Measurements from ENCODE around the gene TTLL10. TPM values are rescaled to one million over a fixed set of nuclear protein-coding genes. Genes with fewer than 3 reads are reported as not detected.

The TTLL10 gene
- not detected in 2 replicates for total RNA-seq

- no peak for DNase-seq (ENCODE audit: low read depth, low spot score)
Measured at GRCh38 chr1:1173793-1174415, at the start of gene TTLL10. TTLL10 (plus strand) TSS chr1:1173880; CDS start chr1:1179216, 5,336 bp downstream.

- DNase-seq (ENCODE audit: low read depth, low spot score): no peak
Measured at GRCh38 chr1:1124508-1124785, 49.2 kb upstream of the TTLL10 start.

- DNase-seq (ENCODE audit: low read depth, low spot score): no peak
Measured at GRCh38 chr1:1124786-1125642, 48.7 kb upstream of the TTLL10 start.

GRCh38 chr1:1125945-1126344 lies 47.7 kb upstream of the TTLL10 start:
- DNase-seq (ENCODE audit: low read depth, low spot score): no peak

GRCh38 chr1:1127551-1128451 lies 45.9 kb upstream of the TTLL10 start:
- no peak for DNase-seq (ENCODE audit: low read depth, low spot score)

GRCh38 chr1:1128454-1129139 lies 45.1 kb upstream of the TTLL10 start:
- DNase-seq (ENCODE audit: low read depth, low spot score): no peak

- DNase-seq (ENCODE audit: low read depth, low spot score): no peak
Measured at GRCh38 chr1:1129381-1129821, 44.3 kb upstream of the TTLL10 start.

- DNase-seq (ENCODE audit: low read depth, low spot score): no peak
Measured at GRCh38 chr1:1130206-1131120, 43.2 kb upstream of the TTLL10 start.

- DNase-seq (ENCODE audit: low read depth, low spot score): no peak
Measured at GRCh38 chr1:1132042-1132950, 41.4 kb upstream of the TTLL10 start.

- no peak for DNase-seq (ENCODE audit: low read depth, low spot score)
Measured at GRCh38 chr1:1132956-1133750, 40.5 kb upstream of the TTLL10 start.

GRCh38 chr1:1134300-1134970 lies 39.2 kb upstream of the TTLL10 start:
- DNase-seq (ENCODE audit: low read depth, low spot score): no peak

- DNase-seq (ENCODE audit: low read depth, low spot score): no peak
Measured at GRCh38 chr1:1135339-1136136, 38.1 kb upstream of the TTLL10 start.

GRCh38 chr1:1136547-1137230 lies 37.0 kb upstream of the TTLL10 start:
- no peak for DNase-seq (ENCODE audit: low read depth, low spot score)

GRCh38 chr1:1137256-1138045 lies 36.2 kb upstream of the TTLL10 start:
- no peak for DNase-seq (ENCODE audit: low read depth, low spot score)

- DNase-seq (ENCODE audit: low read depth, low spot score): no peak
Measured at GRCh38 chr1:1140673-1141072, 33.0 kb upstream of the TTLL10 start.
